SW 1271 (cell line): ENCODE data around the gene METAP2.
"Not testable (repeated sequence)": the region's sequence is repeated elsewhere in the genome, so short reads cannot be mapped to it uniquely, and the experiment has no call there.

Source experiments
- DNase-seq, 2 experiments: peaks; one replicate each; lab custom pipeline; 2025; lab: John Stamatoyannopoulos, UW

Gene METAP2

GRCh38 chr12:95462551-95462950 is 11.4 kb upstream of the METAP2 start:
- DNase-seq, result no peak

DNA sequence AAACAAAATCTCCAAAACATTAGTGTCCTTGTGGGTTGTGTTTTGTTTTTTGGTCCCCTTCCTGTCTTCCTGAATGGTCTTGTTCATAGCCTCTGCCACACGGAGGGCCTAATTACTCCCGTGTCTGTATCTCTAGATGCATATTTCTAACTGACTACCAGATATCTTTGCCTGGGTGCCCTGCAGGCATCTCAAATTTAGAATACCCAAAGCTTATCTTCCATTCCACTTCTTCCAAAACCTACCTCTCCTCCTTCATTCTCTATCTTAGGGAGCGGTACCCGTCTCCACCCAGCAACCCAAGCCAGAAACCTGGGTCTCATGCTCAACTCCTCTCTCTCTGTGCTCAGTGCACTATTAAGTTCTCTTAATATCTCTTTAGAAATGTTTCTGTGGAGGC is 10.9 kb upstream of the METAP2 start:
- no peak for DNase-seq

DNA sequence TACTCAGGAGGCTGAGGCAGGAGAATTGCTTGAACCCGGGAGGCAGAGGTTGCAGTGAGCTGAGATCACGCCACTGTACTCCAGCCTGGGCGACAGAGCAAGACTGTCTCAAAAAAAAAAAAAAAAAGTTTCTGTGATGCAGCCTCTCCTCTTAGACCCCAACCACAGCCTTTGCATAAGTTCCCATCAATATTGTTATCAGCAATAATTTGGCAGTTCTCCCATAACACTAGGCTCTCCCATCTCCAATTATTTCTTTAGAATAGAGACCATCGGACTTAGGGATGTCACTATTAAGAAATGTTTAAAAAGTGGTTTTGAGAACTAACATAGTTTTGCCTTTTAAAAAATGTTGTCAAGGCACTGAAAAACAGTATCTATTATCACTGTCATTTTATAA is 10.2 kb upstream of the METAP2 start:
- not testable (repeated sequence) for DNase-seq

DNA sequence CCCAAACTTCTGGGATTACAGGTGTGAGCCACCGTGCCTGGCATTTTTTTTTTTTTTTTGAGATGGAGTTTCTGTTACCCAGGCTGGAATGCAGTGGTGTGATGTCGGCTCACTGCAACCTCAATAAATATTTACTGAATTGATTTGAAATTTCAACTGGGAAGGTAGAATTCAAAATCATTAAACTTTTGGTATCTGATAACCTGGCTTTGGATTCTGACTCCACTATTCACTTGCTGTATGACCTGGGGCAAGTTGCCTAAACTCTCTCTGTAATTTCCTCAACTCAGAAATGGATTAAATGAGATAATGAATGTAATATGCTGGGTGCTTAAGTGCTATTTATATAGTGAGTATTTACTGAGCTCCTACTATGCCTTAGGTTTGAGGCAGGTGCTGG is 8.7 kb upstream of the METAP2 start:
- no peak for DNase-seq

GRCh38 chr12:95470300-95470699 is 3.7 kb upstream of the METAP2 start:
- DNase-seq, result no peak

GRCh38 chr12:95473231-95473883 is 595 bp upstream of the METAP2 start:
- DNase-seq, result peak in 1 of 2 experiments; percentile 60

- no peak for DNase-seq
Observed at GRCh38 chr12:95474660-95474958, 657 bp downstream of the METAP2 start.

GRCh38 chr12:95480230-95480629 is 6.3 kb downstream of the METAP2 start:
- DNase-seq, result no peak

DNA sequence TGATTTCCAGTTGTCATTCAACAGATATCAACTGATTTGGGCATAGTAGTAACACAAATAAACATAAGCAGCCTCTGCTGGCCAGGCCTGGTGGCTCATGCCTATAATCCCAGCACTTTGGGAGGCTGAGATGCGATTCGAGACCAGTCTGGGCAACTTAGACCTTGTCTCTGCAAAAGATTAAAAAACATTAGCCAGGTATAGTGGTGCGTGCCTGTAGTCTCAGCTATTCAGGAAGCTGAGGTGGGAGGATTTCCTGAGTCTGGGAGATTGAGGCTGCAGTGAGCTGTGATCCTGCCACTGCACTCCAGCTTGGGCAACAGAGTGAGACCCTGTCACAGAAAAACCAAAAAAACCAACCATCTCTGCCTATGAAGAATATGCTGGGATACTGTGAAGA is 7.1 kb downstream of the METAP2 start:
- DNase-seq, result no peak

- no peak for DNase-seq
Observed at GRCh38 chr12:95481888-95482287, 7.9 kb downstream of the METAP2 start.

GRCh38 chr12:95482564-95482963 is 8.6 kb downstream of the METAP2 start:
- not testable (repeated sequence) for DNase-seq

DNA sequence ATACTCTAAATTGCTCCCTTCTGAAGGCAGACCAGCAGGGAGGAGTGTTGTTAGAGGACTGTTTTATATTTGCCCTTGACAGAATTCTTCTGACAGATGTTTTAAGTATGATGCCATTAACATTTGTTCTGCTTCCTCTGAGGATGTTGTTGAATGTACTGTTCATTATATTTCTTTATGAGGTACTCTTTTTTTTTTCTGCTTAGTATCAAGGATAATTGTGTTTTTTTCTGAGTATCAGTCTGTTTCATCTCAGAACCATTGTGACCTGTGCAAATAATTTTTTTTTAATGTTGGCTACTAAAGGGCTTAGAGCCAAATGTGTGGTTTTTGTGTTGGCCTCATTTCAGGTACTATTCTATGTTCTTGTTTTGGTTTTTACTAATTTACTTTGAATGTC is 10.6 kb downstream of the METAP2 start:
- no peak for DNase-seq

- DNase-seq, result no peak
Observed at GRCh38 chr12:95487024-95487423, 13.1 kb downstream of the METAP2 start.

DNA sequence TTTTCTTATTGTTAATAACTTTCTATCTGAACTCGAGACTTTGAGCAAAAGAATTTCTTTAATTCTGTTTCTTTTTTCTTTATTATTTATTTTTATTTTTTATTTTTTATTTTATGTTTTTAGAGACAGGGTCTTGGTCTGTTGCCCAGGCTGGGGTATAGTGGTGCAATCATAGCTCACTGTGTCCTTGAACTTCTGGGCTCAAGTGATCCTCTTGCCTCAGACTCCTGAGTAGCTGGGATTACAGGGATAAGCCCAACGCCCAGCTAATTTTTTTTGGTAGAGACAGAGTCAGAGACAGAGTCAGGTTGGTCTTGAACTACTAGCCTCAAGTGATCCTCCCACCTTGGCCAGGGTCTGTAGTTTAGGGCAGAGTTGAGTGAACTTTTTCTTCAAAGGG is 18.5 kb downstream of the METAP2 start:
- no peak for DNase-seq

GRCh38 chr12:95494888-95495287 is 20.9 kb downstream of the METAP2 start:
- no peak for DNase-seq

DNA sequence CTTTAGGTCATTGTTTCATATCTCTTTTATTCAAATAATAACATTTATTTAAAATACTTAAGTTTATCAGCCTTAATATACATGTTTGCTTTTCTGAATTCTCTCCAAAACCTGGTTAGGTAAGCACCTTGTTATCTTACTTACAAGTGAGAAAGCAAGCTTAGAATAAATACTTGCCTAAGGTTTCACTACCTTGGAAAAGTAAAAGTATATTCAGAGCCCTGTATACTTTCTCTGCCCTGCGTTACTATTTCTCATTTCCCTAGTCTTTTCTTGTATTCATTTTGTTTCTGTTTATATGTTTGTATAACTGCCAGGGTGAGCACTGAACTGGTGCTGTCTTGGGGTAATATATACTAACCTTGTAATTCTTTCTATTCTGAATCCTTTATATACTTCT is 21.5 kb downstream of the METAP2 start:
- no peak for DNase-seq

DNA sequence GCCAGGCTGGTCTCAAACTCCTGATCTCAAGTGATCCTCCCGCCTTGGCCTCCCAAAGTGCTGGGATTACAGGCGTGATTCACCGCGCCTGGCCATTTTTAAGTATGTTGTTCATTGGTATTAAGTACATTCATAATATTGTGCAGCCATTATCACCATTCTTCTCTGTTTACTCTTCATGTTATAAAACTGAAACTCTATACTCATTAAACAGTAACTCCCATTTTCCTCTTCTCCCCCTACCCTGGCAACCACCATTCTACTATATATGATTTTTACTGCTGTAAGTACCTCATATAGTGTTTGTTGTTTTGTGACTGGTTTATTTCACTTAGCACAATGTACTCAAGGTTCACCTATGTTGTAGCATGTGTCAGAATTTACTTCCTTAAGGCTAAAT is 23.1 kb downstream of the METAP2 start:
- DNase-seq, result no peak

DNA sequence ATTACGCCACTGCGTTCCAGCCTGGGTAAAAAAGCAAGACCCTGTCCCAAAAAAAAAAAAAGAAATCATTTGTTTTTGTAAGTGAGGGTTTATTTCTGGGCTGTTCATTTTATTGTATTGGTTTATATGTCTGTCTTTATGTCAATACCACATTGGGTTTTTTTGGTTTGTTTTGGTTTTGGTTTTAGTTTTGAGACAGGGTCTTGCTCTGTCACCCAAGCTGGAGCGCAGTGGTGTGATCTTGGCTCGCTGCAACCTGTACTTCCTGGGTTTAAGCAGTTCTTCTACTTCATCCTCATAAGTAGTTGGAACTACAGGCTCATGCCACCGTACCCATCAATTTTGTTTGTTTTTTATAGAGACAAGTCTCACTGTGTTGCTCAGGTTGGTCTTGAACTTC is 25.0 kb downstream of the METAP2 start:
- no peak for DNase-seq

DNA sequence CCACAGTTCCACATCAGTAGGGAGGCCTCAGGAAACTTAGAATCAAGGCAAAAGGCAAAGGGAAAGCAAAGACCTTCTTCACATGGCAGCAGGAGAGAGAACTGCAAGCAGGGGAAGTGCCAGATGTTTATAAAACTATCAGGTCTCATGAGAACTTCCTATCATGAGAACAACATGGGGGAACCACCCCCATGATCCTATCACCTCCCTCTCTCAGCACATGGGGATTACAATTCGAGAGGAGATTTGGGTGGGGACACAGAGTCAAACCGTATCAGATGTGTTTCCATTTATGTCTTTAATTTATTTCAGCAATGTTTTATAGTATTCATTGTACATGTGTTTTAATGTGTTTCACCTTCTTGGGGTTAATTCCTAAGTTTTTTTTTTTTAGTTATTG is 25.8 kb downstream of the METAP2 start:
- DNase-seq, result no peak

DNA sequence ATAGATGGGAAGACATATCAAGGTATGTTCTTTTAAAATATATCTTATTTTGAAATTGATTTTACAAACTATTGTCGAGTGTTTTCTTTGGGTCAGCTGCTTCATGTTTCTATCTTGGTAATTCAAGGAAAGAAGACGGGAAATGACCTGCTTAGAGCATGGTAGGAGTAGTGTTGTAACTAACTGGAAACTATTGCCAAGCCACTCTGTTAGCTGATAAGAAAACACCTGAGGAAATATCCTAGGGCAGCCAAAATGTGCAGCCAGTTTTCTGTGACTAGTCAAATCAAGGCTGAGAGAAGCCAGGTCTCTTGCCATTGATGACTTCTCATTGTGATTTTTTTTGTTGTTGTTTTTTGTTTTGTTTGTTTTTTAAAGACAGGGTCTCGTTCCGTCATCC is 30.2 kb downstream of the METAP2 start:
- no peak for DNase-seq

DNA sequence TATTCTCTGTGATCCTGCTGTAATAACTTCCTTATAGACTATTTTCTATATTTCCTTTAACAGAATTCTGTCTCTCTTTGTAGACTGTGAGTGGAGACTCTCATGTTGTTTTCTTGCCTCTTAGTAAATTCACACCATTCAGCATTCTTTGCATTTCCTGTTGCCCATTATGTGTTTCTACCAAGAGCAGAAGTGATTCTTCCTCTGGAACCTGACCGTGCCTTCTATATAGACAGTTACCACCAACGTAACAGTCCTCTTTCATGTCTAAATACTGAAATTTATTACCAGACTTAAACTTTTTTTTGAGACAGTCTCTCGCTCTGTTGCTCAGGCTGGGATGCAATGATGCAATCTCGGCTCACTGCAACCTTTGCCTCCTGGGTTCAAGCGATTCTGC is 31.1 kb downstream of the METAP2 start:
- DNase-seq, result no peak

- no peak for DNase-seq
Observed at GRCh38 chr12:95506707-95507523, 33.0 kb downstream of the METAP2 start.

DNA sequence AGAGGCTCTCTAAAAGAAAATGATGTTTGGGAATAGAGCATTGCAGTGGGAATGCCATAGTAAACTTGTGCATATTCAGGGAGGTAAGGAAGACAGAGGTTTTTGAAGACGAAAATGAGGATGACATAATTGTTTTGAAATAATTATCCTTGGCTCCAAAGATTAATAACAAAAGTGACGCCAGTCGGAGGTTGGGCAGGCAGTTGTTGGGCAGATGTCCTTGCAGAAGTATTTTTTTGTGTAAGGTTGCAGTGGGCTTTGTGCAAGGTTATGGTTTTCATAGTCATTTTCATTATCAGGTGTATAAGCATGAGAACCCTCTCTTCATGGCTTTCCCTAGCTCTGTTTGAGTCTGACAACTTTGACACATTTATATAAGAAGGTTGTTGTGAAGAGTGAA is 35.3 kb downstream of the METAP2 start:
- DNase-seq, result no peak

DNA sequence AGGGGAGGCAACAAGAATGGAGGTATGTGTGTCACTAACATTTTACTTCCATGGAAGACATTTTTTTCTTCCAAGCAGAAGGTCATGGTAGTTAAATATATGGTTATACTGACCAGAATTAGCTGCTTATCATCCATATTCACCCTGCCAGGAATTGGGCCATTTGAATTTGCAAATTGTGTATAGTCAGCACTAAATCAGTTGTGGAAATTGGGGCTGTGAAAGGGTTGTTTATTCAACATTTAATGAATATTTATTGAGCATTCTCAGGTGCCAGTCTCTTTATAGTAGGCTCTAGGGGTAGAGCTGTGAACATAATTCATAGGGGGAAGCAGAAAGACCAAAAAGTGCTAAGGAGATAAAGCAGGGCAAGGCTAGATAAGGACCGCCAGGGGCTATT is 38.0 kb downstream of the METAP2 start:
- DNase-seq, result no peak
